WTC11 (cell line): ENCODE data around the gene GGACT.
A peak's percentile ranks its signal among the peaks of the same experiment; 100 is the strongest.

Experiments used
- ARID4B ChIP-seq: sonication (generic); formaldehyde crosslinking; IDR thresholded peaks from 2 replicates; pipeline ENCODE4 v1.8.0; 2023; ENCODE audit warnings: missing genetic modification reagents, mild to moderate bottlenecking, borderline replicate concordance
- CTCF ChIP-seq: fragments of 200-600 bp; IDR thresholded peaks from 2 replicates; pipeline ENCODE4 v1.8.0; 2022; ENCODE audit warnings: antibody characterized with exemption
- E2F1 ChIP-seq: sonication (generic); formaldehyde crosslinking; IDR thresholded peaks from 2 replicates; pipeline ENCODE4 v1.8.0; 2022; ENCODE audit warnings: mild to moderate bottlenecking, missing genetic modification reagents
- ESRRA ChIP-seq: sonication (generic); formaldehyde crosslinking; IDR thresholded peaks from 2 replicates; pipeline ENCODE4 v1.8.1; 2022; ENCODE audit warnings: mild to moderate bottlenecking, missing genetic modification reagents, borderline replicate concordance
- GABPB1 ChIP-seq: sonication (generic); formaldehyde crosslinking; IDR thresholded peaks from 2 replicates; pipeline ENCODE4 v1.8.1; 2023; ENCODE audit warnings: mild to moderate bottlenecking, missing genetic modification reagents
- PREB ChIP-seq: sonication (generic); formaldehyde crosslinking; IDR thresholded peaks from 2 replicates; pipeline ENCODE4 v1.8.1; 2022; ENCODE audit warnings: mild to moderate bottlenecking, missing genetic modification reagents, moderate library complexity, borderline replicate concordance
- ZNF263 ChIP-seq: sonication (generic); formaldehyde crosslinking; IDR thresholded peaks from 2 replicates; pipeline ENCODE4 v1.8.1; 2022; ENCODE audit warnings: low read depth, mild to moderate bottlenecking, moderate library complexity, missing genetic modification reagents
- ZNF512 ChIP-seq: sonication (generic); formaldehyde crosslinking; IDR thresholded peaks from 2 replicates; pipeline ENCODE4 v1.8.1; 2022; ENCODE audit warnings: missing genetic modification reagents, borderline replicate concordance
- TF ChIP-seq, protein P1 (sequence below): fragments of 250-450 bp; sonication (Bioruptor Pico); IDR thresholded peaks from 2 replicates; pipeline ENCODE4 v1.9.0; 2021; ENCODE audit warnings: mild to moderate bottlenecking, borderline replicate concordance

DNA sequence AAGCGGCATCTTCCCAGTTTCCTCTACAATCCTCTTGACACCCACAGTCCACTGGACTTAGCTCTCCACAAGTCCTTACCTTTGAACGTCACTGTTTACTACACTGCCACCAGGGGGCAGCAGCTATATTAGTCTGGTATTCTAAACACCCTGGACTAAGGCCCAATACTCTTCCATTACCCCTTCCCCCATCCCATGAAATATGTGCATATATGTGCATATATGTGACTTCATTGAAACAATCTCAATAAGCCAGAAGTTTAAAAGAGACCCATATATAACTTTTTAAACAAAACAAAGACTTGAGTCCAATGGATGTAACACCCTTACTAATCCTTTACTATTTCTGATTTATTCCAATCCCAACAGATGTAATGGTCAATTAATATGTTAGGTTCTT lies 15.5 kb downstream of the GGACT start:
- TF ChIP-seq ESRRA (CRISPR knock-in tag), result no peak
- no peak for TF ChIP-seq E2F1 (CRISPR knock-in tag)
- peak; percentile 82 for TF ChIP-seq CTCF
- no peak for TF ChIP-seq ZNF263 (CRISPR knock-in tag)
- TF ChIP-seq GABPB1 (CRISPR knock-in tag), result no peak
- TF ChIP-seq, protein P1, sequence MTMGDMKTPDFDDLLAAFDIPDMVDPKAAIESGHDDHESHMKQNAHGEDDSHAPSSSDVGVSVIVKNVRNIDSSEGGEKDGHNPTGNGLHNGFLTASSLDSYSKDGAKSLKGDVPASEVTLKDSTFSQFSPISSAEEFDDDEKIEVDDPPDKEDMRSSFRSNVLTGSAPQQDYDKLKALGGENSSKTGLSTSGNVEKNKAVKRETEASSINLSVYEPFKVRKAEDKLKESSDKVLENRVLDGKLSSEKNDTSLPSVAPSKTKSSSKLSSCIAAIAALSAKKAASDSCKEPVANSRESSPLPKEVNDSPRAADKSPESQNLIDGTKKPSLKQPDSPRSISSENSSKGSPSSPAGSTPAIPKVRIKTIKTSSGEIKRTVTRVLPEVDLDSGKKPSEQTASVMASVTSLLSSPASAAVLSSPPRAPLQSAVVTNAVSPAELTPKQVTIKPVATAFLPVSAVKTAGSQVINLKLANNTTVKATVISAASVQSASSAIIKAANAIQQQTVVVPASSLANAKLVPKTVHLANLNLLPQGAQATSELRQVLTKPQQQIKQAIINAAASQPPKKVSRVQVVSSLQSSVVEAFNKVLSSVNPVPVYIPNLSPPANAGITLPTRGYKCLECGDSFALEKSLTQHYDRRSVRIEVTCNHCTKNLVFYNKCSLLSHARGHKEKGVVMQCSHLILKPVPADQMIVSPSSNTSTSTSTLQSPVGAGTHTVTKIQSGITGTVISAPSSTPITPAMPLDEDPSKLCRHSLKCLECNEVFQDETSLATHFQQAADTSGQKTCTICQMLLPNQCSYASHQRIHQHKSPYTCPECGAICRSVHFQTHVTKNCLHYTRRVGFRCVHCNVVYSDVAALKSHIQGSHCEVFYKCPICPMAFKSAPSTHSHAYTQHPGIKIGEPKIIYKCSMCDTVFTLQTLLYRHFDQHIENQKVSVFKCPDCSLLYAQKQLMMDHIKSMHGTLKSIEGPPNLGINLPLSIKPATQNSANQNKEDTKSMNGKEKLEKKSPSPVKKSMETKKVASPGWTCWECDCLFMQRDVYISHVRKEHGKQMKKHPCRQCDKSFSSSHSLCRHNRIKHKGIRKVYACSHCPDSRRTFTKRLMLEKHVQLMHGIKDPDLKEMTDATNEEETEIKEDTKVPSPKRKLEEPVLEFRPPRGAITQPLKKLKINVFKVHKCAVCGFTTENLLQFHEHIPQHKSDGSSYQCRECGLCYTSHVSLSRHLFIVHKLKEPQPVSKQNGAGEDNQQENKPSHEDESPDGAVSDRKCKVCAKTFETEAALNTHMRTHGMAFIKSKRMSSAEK, result no peak
- TF ChIP-seq PREB (CRISPR knock-in tag), result no peak
- no peak for TF ChIP-seq ARID4B (CRISPR knock-in tag)
- TF ChIP-seq ZNF512 (CRISPR knock-in tag), result no peak
